ENCODE data around the gene MYO15A.

MYO15A gene

DNA sequence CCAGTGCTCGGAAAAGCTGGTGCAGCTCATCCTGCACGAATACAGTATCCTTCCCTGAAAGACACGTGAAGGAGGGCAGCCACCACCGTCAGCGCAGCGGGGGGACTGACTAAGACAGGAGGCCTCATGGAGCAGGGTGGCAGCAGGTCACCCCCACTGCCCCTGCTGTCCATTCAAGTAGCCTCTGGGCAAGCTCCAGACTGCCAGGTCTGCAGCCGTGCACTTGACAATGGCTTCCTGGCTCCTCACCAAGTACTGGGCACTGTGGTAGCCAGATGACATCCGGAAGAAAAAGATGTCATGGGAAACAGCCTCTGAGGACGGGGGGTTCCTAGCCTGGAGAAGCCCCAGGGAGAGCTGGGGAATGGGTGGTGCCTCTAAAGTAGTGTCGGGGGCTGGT, 7.9 kb upstream of the MYO15A start:
- TF ChIP-seq, protein P1, sequence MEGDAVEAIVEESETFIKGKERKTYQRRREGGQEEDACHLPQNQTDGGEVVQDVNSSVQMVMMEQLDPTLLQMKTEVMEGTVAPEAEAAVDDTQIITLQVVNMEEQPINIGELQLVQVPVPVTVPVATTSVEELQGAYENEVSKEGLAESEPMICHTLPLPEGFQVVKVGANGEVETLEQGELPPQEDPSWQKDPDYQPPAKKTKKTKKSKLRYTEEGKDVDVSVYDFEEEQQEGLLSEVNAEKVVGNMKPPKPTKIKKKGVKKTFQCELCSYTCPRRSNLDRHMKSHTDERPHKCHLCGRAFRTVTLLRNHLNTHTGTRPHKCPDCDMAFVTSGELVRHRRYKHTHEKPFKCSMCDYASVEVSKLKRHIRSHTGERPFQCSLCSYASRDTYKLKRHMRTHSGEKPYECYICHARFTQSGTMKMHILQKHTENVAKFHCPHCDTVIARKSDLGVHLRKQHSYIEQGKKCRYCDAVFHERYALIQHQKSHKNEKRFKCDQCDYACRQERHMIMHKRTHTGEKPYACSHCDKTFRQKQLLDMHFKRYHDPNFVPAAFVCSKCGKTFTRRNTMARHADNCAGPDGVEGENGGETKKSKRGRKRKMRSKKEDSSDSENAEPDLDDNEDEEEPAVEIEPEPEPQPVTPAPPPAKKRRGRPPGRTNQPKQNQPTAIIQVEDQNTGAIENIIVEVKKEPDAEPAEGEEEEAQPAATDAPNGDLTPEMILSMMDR (IDR thresholded peaks at IDR 0.05; ENCODE audit: low read depth, low read length): no peak
- no peak overlapping the region for H3K4me3 ChIP-seq (ENCODE audit: low read depth, low read length)
- in situ Hi-C loops (cut with HindIII; ENCODE audit: low sequenced_read_pairs): no loop called here
- DNase-seq (ENCODE audit: low read depth, low spot score): no peak

GRCh38 chr17:18101828-18102227, 6.7 kb upstream of the MYO15A start:
- DNase-seq (ENCODE audit: low read depth, low spot score): no peak
- TF ChIP-seq, protein P1 (IDR thresholded peaks at IDR 0.05; ENCODE audit: low read depth, low read length): no peak
- in situ Hi-C loops (cut with HindIII; ENCODE audit: low sequenced_read_pairs): no loop called here

GRCh38 chr17:18102640-18103039, 5.9 kb upstream of the MYO15A start:
- TF ChIP-seq, protein P1 (IDR thresholded peaks at IDR 0.05; ENCODE audit: low read depth, low read length): no peak
- no peak for DNase-seq (ENCODE audit: low read depth, low spot score)
- in situ Hi-C loops (cut with HindIII; ENCODE audit: low sequenced_read_pairs): no loop called here
- H3K4me3 ChIP-seq (ENCODE audit: low read depth, low read length): no peak overlapping the region

More at GRCh38 chr17:18101828-18102227, 6.7 kb upstream of the MYO15A start:
- H3K4me3 ChIP-seq (ENCODE audit: low read depth, low read length): no peak overlapping the region

DNA sequence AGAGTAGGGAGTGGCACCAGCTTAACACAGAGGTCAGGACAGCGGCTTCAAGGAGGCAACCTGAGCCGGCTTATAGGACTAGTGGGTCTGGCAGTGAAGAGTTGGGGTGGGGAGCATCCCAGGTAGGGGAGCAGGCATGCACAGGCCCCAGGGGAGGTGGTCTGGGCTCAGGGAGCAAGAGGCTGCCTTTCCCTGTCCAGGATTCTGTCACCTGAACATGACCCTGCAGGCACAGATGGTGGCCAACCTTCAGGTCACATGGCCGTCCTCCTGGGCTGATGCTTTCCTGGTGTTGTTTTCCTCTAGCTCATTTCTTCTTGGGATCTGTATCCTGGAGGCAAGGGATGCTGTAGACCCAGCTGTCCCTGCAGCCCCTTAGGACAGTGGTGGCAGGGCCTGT, 3.5 kb upstream of the MYO15A start:
- H3K4me3 ChIP-seq (ENCODE audit: low read depth, low read length): no peak overlapping the region
- TF ChIP-seq, protein P1 (IDR thresholded peaks at IDR 0.05; ENCODE audit: low read depth, low read length): no peak
- no peak for DNase-seq (ENCODE audit: low read depth, low spot score)
- in situ Hi-C loops (cut with HindIII; ENCODE audit: low sequenced_read_pairs): no loop called here

DNA sequence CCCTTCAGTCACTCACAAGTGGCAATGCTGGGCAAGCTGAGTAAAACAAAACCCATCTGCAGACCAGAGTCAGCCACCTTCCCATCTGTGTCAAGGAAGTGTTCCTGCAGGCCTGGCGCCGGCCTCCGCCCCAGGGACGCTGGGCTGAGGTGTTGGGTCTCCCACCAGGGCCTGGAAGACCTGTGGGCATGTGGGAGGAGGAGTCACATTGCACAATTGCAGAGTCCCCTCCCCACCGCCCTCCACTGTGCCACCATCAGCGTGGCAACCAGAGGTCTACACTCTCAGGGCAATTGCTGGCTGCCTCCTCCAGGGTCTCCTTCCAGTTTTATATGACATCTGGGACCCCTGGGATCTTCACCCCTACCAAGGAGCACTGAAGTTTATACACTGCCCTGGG, 3.0 kb upstream of the MYO15A start:
- TF ChIP-seq, protein P1 (IDR thresholded peaks at IDR 0.05; ENCODE audit: low read depth, low read length): no peak
- no peak for DNase-seq (ENCODE audit: low read depth, low spot score)
- in situ Hi-C loops (cut with HindIII; ENCODE audit: low sequenced_read_pairs): no loop called here
- no peak overlapping the region for H3K4me3 ChIP-seq (ENCODE audit: low read depth, low read length)

- TF ChIP-seq, protein P1 (IDR thresholded peaks at IDR 0.05; ENCODE audit: low read depth, low read length): no peak
- DNase-seq (ENCODE audit: low read depth, low spot score): no peak
- in situ Hi-C loops (cut with HindIII; ENCODE audit: low sequenced_read_pairs): no loop called here
- H3K4me3 ChIP-seq (ENCODE audit: low read depth, low read length): no peak overlapping the region
Measured at GRCh38 chr17:18106211-18106610, 2.3 kb upstream of the MYO15A start.

All from astrocyte of the spinal cord (primary cell).